GM18951 (cell line): ENCODE data around the gene APBA2.

Source experiments
- POLR2A ChIP-seq: IDR thresholded peaks from 4 replicates; pipeline ENCODE4 v1.6.1; 2011; ENCODE audit warnings: mild to moderate bottlenecking; ENCODE audit not compliant: insufficient read length, insufficient read depth; ENCODE audit errors: extremely low read depth
- in situ Hi-C: fragments of 300-500 bp; cut with MboI; formaldehyde crosslinking; loops from one replicate; pipeline ENCODE4 v1.12.0; 2022; ENCODE audit warnings: low sequenced_read_pairs, mixed read lengths, inconsistent platforms; ENCODE audit not compliant: unreplicated experiment

APBA2 gene

GRCh38 chr15:29046977-29047376, 161.2 kb downstream of the APBA2 start:
- in situ Hi-C loops, result no loop called here
- TF ChIP-seq POLR2A, result no peak

- in situ Hi-C loops, result no loop called here
- TF ChIP-seq POLR2A, result no peak
Observed at GRCh38 chr15:29048011-29048410, 162.2 kb downstream of the APBA2 start.

- in situ Hi-C loops, result no loop called here
- no peak for TF ChIP-seq POLR2A
Observed at GRCh38 chr15:29050870-29051269, 165.1 kb downstream of the APBA2 start.

- TF ChIP-seq POLR2A, result no peak
- in situ Hi-C loops, result no loop called here
Observed at GRCh38 chr15:29051422-29051821, 165.6 kb downstream of the APBA2 start.

- in situ Hi-C loops, result no loop called here
- no peak for TF ChIP-seq POLR2A
Observed at GRCh38 chr15:29053006-29053405, 167.2 kb downstream of the APBA2 start.

- in situ Hi-C loops, result no loop called here
- TF ChIP-seq POLR2A, result no peak
Observed at GRCh38 chr15:29053661-29054131, 167.9 kb downstream of the APBA2 start.

GRCh38 chr15:29054171-29055045, 168.6 kb downstream of the APBA2 start:
- in situ Hi-C loops, result no loop called here

GRCh38 chr15:29055876-29056275, 170.1 kb downstream of the APBA2 start:
- TF ChIP-seq POLR2A, result no peak
- in situ Hi-C loops, result no loop called here

More at GRCh38 chr15:29054171-29055045, 168.6 kb downstream of the APBA2 start:
- TF ChIP-seq POLR2A, result no peak

- in situ Hi-C loops, result no loop called here
Observed at GRCh38 chr15:29056839-29057450, 171.2 kb downstream of the APBA2 start.

GRCh38 chr15:29057856-29058255, 172.1 kb downstream of the APBA2 start:
- in situ Hi-C loops, result no loop called here
- TF ChIP-seq POLR2A, result no peak

More at GRCh38 chr15:29056839-29057450, 171.2 kb downstream of the APBA2 start:
- no peak for TF ChIP-seq POLR2A

GRCh38 chr15:29058903-29059539, 173.2 kb downstream of the APBA2 start:
- in situ Hi-C loops, result no loop called here

GRCh38 chr15:29059871-29060640, 174.3 kb downstream of the APBA2 start:
- in situ Hi-C loops, result no loop called here
- TF ChIP-seq POLR2A, result no peak

More at GRCh38 chr15:29058903-29059539, 173.2 kb downstream of the APBA2 start:
- no peak for TF ChIP-seq POLR2A

GRCh38 chr15:29061746-29062145, 176.0 kb downstream of the APBA2 start:
- in situ Hi-C loops, result no loop called here
- no peak for TF ChIP-seq POLR2A
